ENCODE results near the gene CLRN2.

- no peak for TF ChIP-seq CTCF (IDR thresholded peaks at IDR 0.05; ENCODE audit: insufficient read depth, low read length)
- no peak for TF ChIP-seq POLR2AphosphoS5 (IDR thresholded peaks at IDR 0.05; ENCODE audit: low read depth)
- no peak for TF ChIP-seq REST (IDR thresholded peaks at IDR 0.05; ENCODE audit: insufficient replicate concordance, low read depth)
- TF ChIP-seq GABPA (IDR thresholded peaks at IDR 0.05; ENCODE audit: low read depth), result no peak
- TF ChIP-seq SPI1 (IDR thresholded peaks at IDR 0.05; ENCODE audit: borderline replicate concordance, low read depth), result no peak
Observed at GRCh38 chr4:17560065-17560673, 45.2 kb downstream of the CLRN2 start.

All from HL-60 (cell line).